WERI-Rb-1 (cell line): ENCODE measurements around the gene ZNF526.
A peak's percentile ranks its signal among the peaks of the same experiment; 100 is the strongest.

Experiments used
- DNase-seq: peaks from one replicate; pipeline ENCODE4 v3.0.0-alpha.2; 2020
- H3K27ac ChIP-seq: fragments of 250-450 bp; sonication (Bioruptor Pico); 2 replicates; pipeline ENCODE4 v1.5.1; 2020; ENCODE audit warnings: mild to moderate bottlenecking, moderate library complexity
- H3K27me3 ChIP-seq: fragments of 250-450 bp; sonication (Bioruptor Pico); 2 replicates; pipeline ENCODE4 v1.5.1; 2021; ENCODE audit warnings: mild to moderate bottlenecking, low read depth, moderate library complexity; ENCODE audit not compliant: insufficient read depth, severe bottlenecking
- H3K36me3 ChIP-seq: fragments of 250-450 bp; sonication (Bioruptor Pico); 2 replicates; pipeline ENCODE4 v1.5.1; 2020; ENCODE audit warnings: mild to moderate bottlenecking, moderate library complexity
- H3K4me3 ChIP-seq: 2 replicates; pipeline ENCODE4 v1.5.1; 2011; ENCODE audit warnings: low read depth, mild to moderate bottlenecking, control low read depth, low read length
- H3K9me3 ChIP-seq: fragments of 250-450 bp; sonication (Bioruptor Pico); 2 replicates; pipeline ENCODE4 v1.5.1; 2021; ENCODE audit warnings: mild to moderate bottlenecking, moderate library complexity; ENCODE audit not compliant: severe bottlenecking
- CTCF ChIP-seq: IDR thresholded peaks from 2 replicates; pipeline ENCODE4 v1.5.1; 2011; ENCODE audit warnings: low read depth, mild to moderate bottlenecking, control low read depth, inconsistent platforms, low read length

The ZNF526 gene

GRCh38 chr19:42178791-42179674, 41.1 kb upstream of the ZNF526 start:
- peak; percentile 59 for DNase-seq
- Histone ChIP-seq H3K4me3 (no peak overlapping the region), H3K27ac (no peak overlapping the region), H3K36me3 (no peaks in the 10 kb centered on the region), H3K27me3 (peaks cover 11% of the 10 kb centered on the region), H3K9me3 (no peaks in the 10 kb centered on the region)
- TF ChIP-seq CTCF = peak; percentile 77

DNA sequence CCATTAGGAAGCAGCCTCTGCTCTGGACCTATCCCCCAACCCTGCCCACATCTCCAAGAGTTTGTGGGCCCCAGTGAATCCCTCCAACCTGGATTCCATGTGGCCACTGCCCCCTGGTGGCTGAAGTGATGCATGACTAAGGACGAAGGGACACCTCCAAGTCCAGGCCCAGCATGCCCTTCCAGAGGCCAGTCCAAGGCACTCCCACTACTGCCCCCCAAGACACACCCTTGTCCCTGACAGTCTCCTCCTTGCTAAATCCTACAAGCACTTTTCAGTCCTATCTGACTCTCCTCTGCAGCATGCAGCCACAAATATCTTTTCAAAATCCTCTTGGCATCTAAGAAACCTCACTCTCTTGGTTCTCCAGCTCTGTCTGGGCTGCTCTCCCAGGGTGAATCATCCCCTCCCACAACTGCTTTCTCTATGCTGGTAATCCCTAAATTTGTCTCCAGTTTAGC, 35.7 kb upstream of the ZNF526 start:
- DNase-seq = peak; percentile 90
- peak; percentile 77 for TF ChIP-seq CTCF
- Histone ChIP-seq H3K27ac (no peak overlapping the region), H3K9me3 (no peaks in the 10 kb centered on the region), H3K36me3 (no peaks in the 10 kb centered on the region), H3K4me3 (no peak overlapping the region), H3K27me3 (no peaks in the 10 kb centered on the region)

GRCh38 chr19:42185277-42185676, 34.8 kb upstream of the ZNF526 start:
- H3K27ac ChIP-seq = no peak overlapping the region
- H3K36me3 ChIP-seq = no peaks in the 10 kb centered on the region
- no peaks in the 10 kb centered on the region for H3K9me3 ChIP-seq
- H3K27me3 ChIP-seq = no peaks in the 10 kb centered on the region
- TF ChIP-seq CTCF = no peak
- no peak overlapping the region for H3K4me3 ChIP-seq
- no peak for DNase-seq

DNA sequence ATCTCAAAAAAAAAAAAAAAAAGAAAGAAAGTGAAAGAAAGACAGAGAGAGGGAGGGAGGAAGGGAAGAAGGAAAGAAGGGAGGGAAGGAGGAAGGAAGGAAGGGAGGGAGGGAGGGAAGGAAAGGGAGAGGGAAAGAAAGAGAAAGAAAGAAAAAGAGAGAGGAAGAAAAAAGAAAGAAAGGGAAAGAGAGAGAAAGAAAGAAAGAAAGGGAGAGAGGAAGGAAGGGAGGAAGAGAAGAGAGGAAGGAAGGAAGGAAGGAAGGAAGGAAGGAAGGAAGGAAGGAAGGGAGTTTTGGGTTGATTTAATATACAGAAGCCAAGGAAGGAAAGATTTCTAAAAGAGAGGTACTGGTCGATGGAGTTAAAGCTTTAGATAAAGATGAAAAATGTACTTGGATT, 31.4 kb upstream of the ZNF526 start:
- Histone ChIP-seq H3K27me3 (no peaks in the 10 kb centered on the region), H3K27ac (no peak overlapping the region), H3K4me3 (no peak overlapping the region), H3K9me3 (peaks cover 6% of the 10 kb centered on the region), H3K36me3 (no peaks in the 10 kb centered on the region)
- TF ChIP-seq CTCF = no peak
- no peak for DNase-seq

GRCh38 chr19:42189133-42189532, 31.0 kb upstream of the ZNF526 start:
- Histone ChIP-seq H3K27ac (no peak overlapping the region), H3K9me3 (peaks cover 6% of the 10 kb centered on the region), H3K27me3 (no peaks in the 10 kb centered on the region), H3K36me3 (no peaks in the 10 kb centered on the region), H3K4me3 (no peak overlapping the region)
- DNase-seq = peak; percentile 55
- TF ChIP-seq CTCF = no peak
